Neural cell (in vitro differentiated cells): Measurements from ENCODE around the gene PTPRN2. TPM values are rescaled to one million over a fixed set of nuclear protein-coding genes. Genes with fewer than 3 reads are reported as not detected.
"Not testable (repeated sequence)": the region's sequence is repeated elsewhere in the genome, so short reads cannot be mapped to it uniquely, and the experiment has no call there.

Experiments
- H2AFZ ChIP-seq: fragments of 200-600, 300-800 bp; sonication (generic), shearing (Covaris generic); 2 replicates; pipeline ENCODE4 v1.6.0; 2014; ENCODE audit warnings: low read depth, mild to moderate bottlenecking, antibody characterized with exemption, low read length, moderate library complexity
- H3F3A ChIP-seq: fragments of 200-600 bp; shearing (Covaris generic); 2 replicates; pipeline ENCODE4 v1.6.1; 2016; ENCODE audit warnings: mild to moderate bottlenecking, moderate library complexity, mixed read lengths, antibody characterized with exemption, low read length; ENCODE audit not compliant: insufficient read depth, poor library complexity, severe bottlenecking
- H3K27ac ChIP-seq: fragments of 200-600, 300-800 bp; sonication (generic), shearing (Covaris generic); 2 replicates; pipeline ENCODE4 v1.5.1; 2014; ENCODE audit warnings: mild to moderate bottlenecking, low read length, moderate library complexity
- H3K27me3 ChIP-seq: fragments of 300-800, 200-600 bp; sonication (generic), shearing (Covaris generic); 2 replicates; pipeline ENCODE4 v1.6.0; 2014; ENCODE audit warnings: mild to moderate bottlenecking, low read depth, low read length, moderate library complexity; ENCODE audit not compliant: insufficient read depth
- H3K36me3 ChIP-seq: fragments of 300-800, 200-600 bp; sonication (generic), shearing (Covaris generic); 2 replicates; pipeline ENCODE4 v1.5.1; 2014; ENCODE audit warnings: mild to moderate bottlenecking, antibody characterized with exemption, low read length, moderate library complexity; ENCODE audit not compliant: insufficient read depth
- H3K4me2 ChIP-seq: fragments of 300-800, 200-600 bp; sonication (generic), shearing (Covaris generic); 2 replicates; pipeline ENCODE4 v1.6.0; 2014; ENCODE audit warnings: mild to moderate bottlenecking, low read length
- H3K4me3 ChIP-seq: fragments of 300-800, 200-600 bp; sonication (generic), shearing (Covaris generic); 2 replicates; pipeline ENCODE4 v1.5.1; 2014; ENCODE audit warnings: mild to moderate bottlenecking, low read length, moderate library complexity
- H3K79me2 ChIP-seq: fragments of 200-600 bp; shearing (Covaris generic); replicated peaks from 2 replicates; pipeline ENCODE4 v1.6.0; 2014; ENCODE audit warnings: mild to moderate bottlenecking, low read length, moderate library complexity; ENCODE audit not compliant: insufficient read depth
- H3K9ac ChIP-seq: fragments of 300-800, 200-600 bp; sonication (generic), shearing (Covaris generic); 2 replicates; pipeline ENCODE4 v1.6.1; 2016; ENCODE audit warnings: mild to moderate bottlenecking, low read length, mixed read lengths
- H3K9me2 ChIP-seq: fragments of 200-600 bp; shearing (Covaris generic); 2 replicates; pipeline ENCODE4 v1.6.1; 2016; ENCODE audit warnings: mild to moderate bottlenecking, low read length, mixed read lengths; ENCODE audit not compliant: insufficient read depth
- H3K9me3 ChIP-seq: fragments of 200-600, 300-800 bp; sonication (generic), shearing (Covaris generic); 2 replicates; pipeline ENCODE4 v1.6.1; 2016; ENCODE audit warnings: mild to moderate bottlenecking, mixed run types, low read length, moderate library complexity, mixed read lengths
- H4K20me1 ChIP-seq: fragments of 200-600 bp; shearing (Covaris generic); 2 replicates; pipeline ENCODE4 v1.6.1; 2016; ENCODE audit warnings: mild to moderate bottlenecking, mixed run types; ENCODE audit not compliant: insufficient read depth
- CTCF ChIP-seq: fragments of 450-650 bp; IDR thresholded peaks from 2 replicates; pipeline ENCODE4 v1.5.1; 2014; ENCODE audit warnings: antibody characterized with exemption, mild to moderate bottlenecking, moderate library complexity; ENCODE audit not compliant: poor library complexity, severe bottlenecking
- EP300 ChIP-seq: fragments of 450-650 bp; conservative IDR thresholded peaks from 2 replicates; pipeline ENCODE4 v1.6.1; 2014; ENCODE audit warnings: antibody characterized with exemption, mild to moderate bottlenecking, moderate library complexity; ENCODE audit not compliant: poor library complexity, severe bottlenecking
- EZH2 ChIP-seq: fragments of 200-600, 300-800 bp; shearing (Covaris generic), sonication (generic); IDR thresholded peaks from 2 replicates; pipeline ENCODE4 v1.6.1; 2014; ENCODE audit warnings: antibody characterized with exemption, low read length, borderline replicate concordance, mild to moderate bottlenecking; ENCODE audit not compliant: insufficient read depth, poor library complexity, severe bottlenecking
- MXI1 ChIP-seq: fragments of 450-650 bp; conservative IDR thresholded peaks from 2 replicates; pipeline ENCODE4 v1.6.1; 2014; ENCODE audit warnings: antibody characterized with exemption, mild to moderate bottlenecking; ENCODE audit not compliant: poor library complexity, severe bottlenecking
- POLR2AphosphoS5 ChIP-seq: IDR thresholded peaks from 2 replicates; pipeline ENCODE4 v1.6.1; 2012
- RAD21 ChIP-seq: fragments of 450-650 bp; conservative IDR thresholded peaks from 2 replicates; pipeline ENCODE4 v1.6.1; 2014; ENCODE audit warnings: antibody characterized with exemption, mild to moderate bottlenecking, moderate library complexity
- REST ChIP-seq: IDR thresholded peaks from 2 replicates; pipeline ENCODE4 v1.6.1; 2012; ENCODE audit warnings: borderline replicate concordance
- SMC3 ChIP-seq: fragments of 450-650 bp; conservative IDR thresholded peaks from 2 replicates; pipeline ENCODE4 v1.6.1; 2014; ENCODE audit warnings: antibody characterized with exemption, mild to moderate bottlenecking, moderate library complexity; ENCODE audit not compliant: poor library complexity
- TAF1 ChIP-seq: IDR thresholded peaks from 2 replicates; pipeline ENCODE4 v1.6.1; 2012; ENCODE audit warnings: low read depth
- polyA plus RNA-seq: library from polyadenylated mRNA; depleted of rRNA; stranded (reverse); fragments of >200 nt; gene quantifications from 2 replicates; pipeline ENCODE4 v1.2.3, GENCODE V29; 2014

Gene PTPRN2
- polyA plus RNA-seq, 1 donor from 2014 or later = 31.0 TPM

GRCh38 chr7:157565201-157565626 lies 1022.4 kb downstream of the PTPRN2 start:
- Histone ChIP-seq H4K20me1 (no peaks in the 10 kb centered on the region), H3K9me3 (no peaks in the 10 kb centered on the region), H3K79me2 (peaks cover 12% of the 10 kb centered on the region), H3K36me3 (peaks cover 11% of the 10 kb centered on the region), H3K4me3 (no peak overlapping the region), H3K9ac (no peak overlapping the region), H3K9me2 (no peaks in the 10 kb centered on the region), H3K27me3 (no peaks in the 10 kb centered on the region), H2AFZ (no peak overlapping the region), H3K27ac (no peak overlapping the region), H3F3A (no peaks in the 10 kb centered on the region), H3K4me2 (no peak overlapping the region)
- TF ChIP-seq TAF1 = no peak
- TF ChIP-seq EP300 = no peak
- no peak for TF ChIP-seq CTCF
- TF ChIP-seq POLR2AphosphoS5 = no peak
- no peak for TF ChIP-seq REST
- TF ChIP-seq EZH2 = no peak
- no peak for TF ChIP-seq MXI1
- no peak for TF ChIP-seq SMC3
- TF ChIP-seq RAD21 = no peak

DNA sequence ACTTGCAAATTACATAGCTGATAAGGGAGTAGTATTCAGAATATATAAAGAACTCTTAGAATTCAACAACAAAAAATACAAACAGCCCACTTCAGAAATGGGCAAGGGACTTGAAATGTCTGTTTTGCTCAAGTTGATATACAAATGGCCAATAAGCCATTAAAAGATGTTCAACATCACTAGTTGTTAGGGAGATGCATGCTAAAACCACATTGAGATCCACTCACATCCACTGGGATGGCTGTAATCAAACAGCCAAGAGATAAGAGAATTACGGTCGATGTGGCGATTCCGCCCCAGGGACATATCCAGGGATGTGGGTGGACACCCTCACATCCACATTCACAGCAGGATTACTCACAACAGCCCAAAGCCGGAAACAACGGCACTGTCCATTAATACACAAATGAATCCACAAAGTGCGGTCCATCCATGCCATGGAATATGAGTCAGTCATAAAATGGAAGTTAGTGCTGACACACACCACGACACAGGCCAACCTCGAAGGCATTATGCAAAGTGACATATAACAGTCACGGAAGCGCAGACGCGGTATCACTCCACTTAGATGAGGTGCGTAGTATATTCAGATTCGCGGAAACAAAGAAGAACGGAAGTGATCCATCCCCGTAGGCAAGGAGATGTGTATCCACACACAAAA lies 1023.0 kb downstream of the PTPRN2 start:
- H3K36me3 ChIP-seq = peaks cover 11% of the 10 kb centered on the region
- no peaks in the 10 kb centered on the region for H3K9me2 ChIP-seq
- H2AFZ ChIP-seq = no peak overlapping the region
- H3K79me2 ChIP-seq = peaks cover 12% of the 10 kb centered on the region
- H3K4me2 ChIP-seq = no peak overlapping the region
- no peak for TF ChIP-seq RAD21
- H3F3A ChIP-seq = no peaks in the 10 kb centered on the region
- H3K4me3 ChIP-seq = no peak overlapping the region
- no peaks in the 10 kb centered on the region for H3K27me3 ChIP-seq
- H3K27ac ChIP-seq = no peak overlapping the region
- no peaks in the 10 kb centered on the region for H3K9me3 ChIP-seq
- H4K20me1 ChIP-seq = no peaks in the 10 kb centered on the region
- H3K9ac ChIP-seq = no peak overlapping the region

DNA sequence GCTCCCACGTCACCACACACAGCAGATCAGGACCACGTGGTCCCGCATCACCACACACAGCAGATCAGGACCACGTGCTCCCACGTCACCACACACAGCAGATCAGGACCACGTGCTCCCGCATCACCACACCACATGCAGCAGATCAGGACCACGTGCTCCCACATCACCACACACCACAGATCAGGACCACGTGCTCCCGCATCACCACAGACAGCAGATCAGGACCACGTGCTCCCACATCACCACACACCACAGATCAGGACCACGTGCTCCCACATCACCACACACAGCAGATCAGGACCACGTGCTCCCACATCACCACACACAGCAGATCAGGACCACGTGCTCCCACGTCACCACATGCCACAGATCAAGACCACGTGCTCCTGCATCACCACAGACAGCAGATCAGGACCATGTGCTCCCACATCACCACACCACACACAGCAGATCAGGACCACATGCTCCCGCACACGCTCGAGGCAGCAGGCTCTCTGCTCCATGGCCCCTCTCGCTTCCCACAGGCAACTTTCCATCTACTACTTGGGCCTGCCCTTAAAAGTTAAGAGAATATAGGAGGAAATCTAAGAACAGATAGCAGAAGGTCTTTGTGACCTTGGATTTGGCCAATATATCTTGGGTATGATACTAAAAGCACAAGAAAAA lies 1024.0 kb downstream of the PTPRN2 start:
- Histone ChIP-seq H3K79me2 (peaks cover 12% of the 10 kb centered on the region), H3K36me3 (peaks cover 11% of the 10 kb centered on the region)
- not testable (repeated sequence) for H4K20me1 ChIP-seq, H2AFZ ChIP-seq, H3K9ac ChIP-seq, H3K27me3 ChIP-seq, H3K27ac ChIP-seq, H3K9me2 ChIP-seq, H3K4me2 ChIP-seq, H3K4me3 ChIP-seq, H3F3A ChIP-seq, H3K9me3 ChIP-seq

DNA sequence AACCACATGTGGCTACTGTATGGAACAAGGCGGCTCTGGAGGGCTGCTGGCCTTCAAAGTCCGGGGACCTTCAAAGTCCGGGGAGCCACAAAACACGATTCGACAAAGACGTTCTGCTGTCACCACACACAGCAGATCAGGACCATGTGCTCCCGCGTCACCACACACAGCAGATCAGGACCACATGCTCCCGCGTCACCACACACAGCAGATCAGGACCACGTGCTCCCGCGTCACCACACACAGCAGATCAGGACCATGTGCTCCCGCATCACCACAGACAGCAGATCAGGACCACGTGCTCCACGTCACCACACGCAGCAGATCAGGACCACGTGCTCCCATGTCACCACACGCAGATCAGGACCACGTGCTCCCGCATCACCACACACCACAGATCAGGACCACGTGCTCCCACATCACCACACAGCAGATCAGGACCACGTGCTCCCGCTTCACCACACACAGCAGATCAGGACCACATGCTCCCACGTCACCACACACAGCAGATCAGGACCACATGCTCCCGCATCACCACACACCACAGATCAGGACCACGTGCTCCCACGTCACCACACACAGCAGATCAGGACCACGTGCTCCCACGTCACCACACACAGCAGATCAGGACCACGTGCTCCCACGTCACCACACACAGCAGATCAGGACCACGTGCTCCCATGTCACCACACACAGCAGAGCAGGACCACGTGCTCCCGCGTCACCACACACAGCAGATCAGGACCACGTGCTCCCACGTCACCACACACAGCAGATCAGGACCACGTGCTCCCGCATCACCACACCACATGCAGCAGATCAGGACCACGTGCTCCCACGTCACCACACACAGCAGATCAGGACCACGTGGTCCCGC lies 1024.9 kb downstream of the PTPRN2 start:
- Histone ChIP-seq H3K79me2 (peaks cover 12% of the 10 kb centered on the region), H3K36me3 (peaks cover 20% of the 10 kb centered on the region)
- not testable (repeated sequence) for H3K9me2 ChIP-seq, H3K27ac ChIP-seq, H3K4me2 ChIP-seq, H3K4me3 ChIP-seq, H3K9me3 ChIP-seq, H2AFZ ChIP-seq, H3F3A ChIP-seq, H4K20me1 ChIP-seq, H3K9ac ChIP-seq, H3K27me3 ChIP-seq
